ENCODE measurements around the gene VAMP2.
"Not testable (repeated sequence)": the region's sequence is repeated elsewhere in the genome, so short reads cannot be mapped to it uniquely, and the experiment has no call there.

VAMP2 gene

DNA sequence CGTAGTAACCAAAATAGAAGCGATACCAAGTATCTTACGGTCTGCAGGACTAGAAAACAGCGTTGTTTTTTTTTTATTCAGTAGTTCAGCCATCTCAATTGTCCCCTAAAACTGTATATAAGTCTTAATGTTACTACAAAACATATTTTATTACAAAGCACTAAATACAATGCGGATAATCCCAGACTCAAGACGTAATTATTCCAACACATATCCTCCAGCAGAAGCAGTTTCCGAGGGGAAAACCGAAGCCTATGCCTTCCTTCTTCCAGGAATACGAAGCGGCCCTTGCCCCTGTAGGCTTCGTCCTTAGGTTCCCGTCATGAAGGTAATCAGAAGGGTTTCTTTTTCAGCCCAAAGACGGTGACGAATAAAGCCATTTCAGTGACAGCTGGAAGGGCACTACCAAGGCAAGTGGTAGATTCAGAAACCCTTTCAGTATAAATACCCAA, 11.1 kb upstream of the VAMP2 start:
- Histone ChIP-seq H3K27ac (ENCODE audit: low read length) (peak overlapping the region; percentile 89), H3K9me3 (ENCODE audit: control insufficient read depth in 2 of 2, low read length in 2 of 2) (no peaks in the 10 kb centered on the region), H3K36me3 (ENCODE audit: control insufficient read depth in 2 of 2, insufficient read depth in 2 of 2, low read length in 2 of 2) (no peaks in the 10 kb centered on the region), H3K27me3 (ENCODE audit: control insufficient read depth in 1 of 2, insufficient read depth in 2 of 2, low read length in 2 of 2) (no peaks in the 10 kb centered on the region), H3K4me3 (ENCODE audit: low read length in 2 of 2) (peak overlapping the region; percentile 64 to 72), H3K4me1 (ENCODE audit: control insufficient read depth, insufficient read depth, low read length) (peaks cover 28% of the 10 kb centered on the region), H3K9ac (ENCODE audit: low read length in 2 of 2) (peak overlapping the region; percentile 82 to 92)

GRCh38 chr17:8173056-8173870, 10.5 kb upstream of the VAMP2 start:
- Histone ChIP-seq H3K36me3 (ENCODE audit: control insufficient read depth in 2 of 2, insufficient read depth in 2 of 2, low read length in 2 of 2) (no peaks in the 10 kb centered on the region), H3K9ac (ENCODE audit: low read length in 2 of 2) (peak overlapping the region; percentile 82 to 92), H3K27me3 (ENCODE audit: control insufficient read depth in 1 of 2, insufficient read depth in 2 of 2, low read length in 2 of 2) (no peaks in the 10 kb centered on the region), H3K4me1 (ENCODE audit: control insufficient read depth, insufficient read depth, low read length) (peaks cover 28% of the 10 kb centered on the region), H3K9me3 (ENCODE audit: control insufficient read depth in 2 of 2, low read length in 2 of 2) (no peaks in the 10 kb centered on the region), H3K27ac (ENCODE audit: low read length) (peak overlapping the region; percentile 89), H3K4me3 (ENCODE audit: low read length in 2 of 2) (peak overlapping the region; percentile 64 to 72)

DNA sequence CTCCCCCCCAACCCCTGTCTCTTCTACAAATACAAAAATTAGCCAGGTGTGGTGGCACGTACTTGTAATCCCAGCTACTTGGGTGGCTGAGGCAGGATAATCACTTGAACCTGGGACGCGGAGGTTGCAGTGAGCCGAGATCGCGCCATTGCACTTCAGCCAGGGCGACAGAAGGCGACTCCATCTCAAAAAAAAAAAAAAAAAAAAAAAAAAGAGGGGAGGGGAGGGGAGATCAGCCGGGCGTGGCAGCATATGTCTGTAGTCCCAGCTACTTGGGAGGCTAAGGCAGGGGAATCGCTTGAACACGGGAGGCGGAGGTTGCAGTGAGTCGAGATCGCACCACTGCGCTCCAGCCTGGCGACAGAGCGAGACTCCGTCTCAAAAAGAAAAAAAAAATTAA, 7.4 kb upstream of the VAMP2 start:
- not testable (repeated sequence) for H3K27ac ChIP-seq (ENCODE audit: low read length); H3K9ac ChIP-seq (ENCODE audit: low read length in 2 of 2); H3K9me3 ChIP-seq (ENCODE audit: control insufficient read depth in 2 of 2, low read length in 2 of 2); H3K36me3 ChIP-seq (ENCODE audit: control insufficient read depth in 2 of 2, insufficient read depth in 2 of 2, low read length in 2 of 2); H3K4me1 ChIP-seq (ENCODE audit: control insufficient read depth, insufficient read depth, low read length); H3K4me3 ChIP-seq (ENCODE audit: low read length in 2 of 2); H3K27me3 ChIP-seq (ENCODE audit: control insufficient read depth in 1 of 2, insufficient read depth in 2 of 2, low read length in 2 of 2)

GRCh38 chr17:8167526-8167925, 4.8 kb upstream of the VAMP2 start:
- Histone ChIP-seq H3K4me1 (ENCODE audit: control insufficient read depth, insufficient read depth, low read length) (peaks cover 17% of the 10 kb centered on the region), H3K9me3 (ENCODE audit: control insufficient read depth in 2 of 2, low read length in 2 of 2) (no peaks in the 10 kb centered on the region), H3K27me3 (ENCODE audit: control insufficient read depth in 1 of 2, insufficient read depth in 2 of 2, low read length in 2 of 2) (no peaks in the 10 kb centered on the region), H3K36me3 (ENCODE audit: control insufficient read depth in 2 of 2, insufficient read depth in 2 of 2, low read length in 2 of 2) (no peaks in the 10 kb centered on the region), H3K9ac (ENCODE audit: low read length in 2 of 2) (no peak overlapping the region), H3K4me3 (ENCODE audit: low read length in 2 of 2) (no peak overlapping the region), H3K27ac (ENCODE audit: low read length) (no peak overlapping the region)

- Histone ChIP-seq H3K27me3 (ENCODE audit: control insufficient read depth in 1 of 2, insufficient read depth in 2 of 2, low read length in 2 of 2) (no peaks in the 10 kb centered on the region), H3K4me3 (ENCODE audit: low read length in 2 of 2) (no peak overlapping the region), H3K27ac (ENCODE audit: low read length) (no peak overlapping the region), H3K36me3 (ENCODE audit: control insufficient read depth in 2 of 2, insufficient read depth in 2 of 2, low read length in 2 of 2) (no peaks in the 10 kb centered on the region), H3K4me1 (ENCODE audit: control insufficient read depth, insufficient read depth, low read length) (peaks cover 22% of the 10 kb centered on the region), H3K9ac (ENCODE audit: low read length in 2 of 2) (no peak overlapping the region), H3K9me3 (ENCODE audit: control insufficient read depth in 2 of 2, low read length in 2 of 2) (no peaks in the 10 kb centered on the region)
Observed at GRCh38 chr17:8166731-8167130, 4.0 kb upstream of the VAMP2 start.

DNA sequence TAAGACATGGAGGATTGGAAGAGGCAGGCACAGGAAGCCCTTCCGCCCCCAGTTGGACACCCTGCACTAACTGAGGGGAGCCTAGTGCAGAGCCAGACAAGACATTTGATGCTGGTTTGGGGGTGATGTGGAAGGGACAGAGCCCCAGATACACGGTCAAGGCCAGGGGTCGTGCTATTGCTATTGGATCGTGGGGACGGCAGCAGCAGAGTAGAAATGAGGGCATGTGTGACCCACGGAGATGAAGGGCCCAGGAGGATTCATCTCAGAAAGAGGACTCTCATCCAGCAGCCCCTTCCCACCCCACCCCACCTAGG, 2.0 kb upstream of the VAMP2 start:
- peak overlapping the region in 1 of 2 donors; percentile 15 for H3K4me3 ChIP-seq (ENCODE audit: low read length in 2 of 2)
- peaks cover 4 to 12% of the 10 kb centered on the region in 2 donors for H3K36me3 ChIP-seq (ENCODE audit: control insufficient read depth in 2 of 2, insufficient read depth in 2 of 2, low read length in 2 of 2)
- H3K27ac ChIP-seq (ENCODE audit: low read length), result peak overlapping the region; percentile 98
- H3K9me3 ChIP-seq (ENCODE audit: control insufficient read depth in 2 of 2, low read length in 2 of 2), result no peaks in the 10 kb centered on the region
- H3K9ac ChIP-seq (ENCODE audit: low read length in 2 of 2), result peak overlapping the region; percentile 68 to 85
- peaks cover 38% of the 10 kb centered on the region for H3K4me1 ChIP-seq (ENCODE audit: control insufficient read depth, insufficient read depth, low read length)
- H3K27me3 ChIP-seq (ENCODE audit: control insufficient read depth in 1 of 2, insufficient read depth in 2 of 2, low read length in 2 of 2), result no peaks in the 10 kb centered on the region

- H3K9me3 ChIP-seq (ENCODE audit: control insufficient read depth in 2 of 2, low read length in 2 of 2), result no peaks in the 10 kb centered on the region
- H3K4me3 ChIP-seq (ENCODE audit: low read length in 2 of 2), result peak overlapping the region in 1 of 2 donors; percentile 73
- peaks cover 38% of the 10 kb centered on the region for H3K4me1 ChIP-seq (ENCODE audit: control insufficient read depth, insufficient read depth, low read length)
- peaks cover 10 to 18% of the 10 kb centered on the region in 2 donors for H3K36me3 ChIP-seq (ENCODE audit: control insufficient read depth in 2 of 2, insufficient read depth in 2 of 2, low read length in 2 of 2)
- peak overlapping the region; percentile 98 for H3K27ac ChIP-seq (ENCODE audit: low read length)
- no peaks in the 10 kb centered on the region for H3K27me3 ChIP-seq (ENCODE audit: control insufficient read depth in 1 of 2, insufficient read depth in 2 of 2, low read length in 2 of 2)
- H3K9ac ChIP-seq (ENCODE audit: low read length in 2 of 2), result peak overlapping the region; percentile 68 to 85
Observed at GRCh38 chr17:8163978-8164814, 1.4 kb upstream of the VAMP2 start.

DNA sequence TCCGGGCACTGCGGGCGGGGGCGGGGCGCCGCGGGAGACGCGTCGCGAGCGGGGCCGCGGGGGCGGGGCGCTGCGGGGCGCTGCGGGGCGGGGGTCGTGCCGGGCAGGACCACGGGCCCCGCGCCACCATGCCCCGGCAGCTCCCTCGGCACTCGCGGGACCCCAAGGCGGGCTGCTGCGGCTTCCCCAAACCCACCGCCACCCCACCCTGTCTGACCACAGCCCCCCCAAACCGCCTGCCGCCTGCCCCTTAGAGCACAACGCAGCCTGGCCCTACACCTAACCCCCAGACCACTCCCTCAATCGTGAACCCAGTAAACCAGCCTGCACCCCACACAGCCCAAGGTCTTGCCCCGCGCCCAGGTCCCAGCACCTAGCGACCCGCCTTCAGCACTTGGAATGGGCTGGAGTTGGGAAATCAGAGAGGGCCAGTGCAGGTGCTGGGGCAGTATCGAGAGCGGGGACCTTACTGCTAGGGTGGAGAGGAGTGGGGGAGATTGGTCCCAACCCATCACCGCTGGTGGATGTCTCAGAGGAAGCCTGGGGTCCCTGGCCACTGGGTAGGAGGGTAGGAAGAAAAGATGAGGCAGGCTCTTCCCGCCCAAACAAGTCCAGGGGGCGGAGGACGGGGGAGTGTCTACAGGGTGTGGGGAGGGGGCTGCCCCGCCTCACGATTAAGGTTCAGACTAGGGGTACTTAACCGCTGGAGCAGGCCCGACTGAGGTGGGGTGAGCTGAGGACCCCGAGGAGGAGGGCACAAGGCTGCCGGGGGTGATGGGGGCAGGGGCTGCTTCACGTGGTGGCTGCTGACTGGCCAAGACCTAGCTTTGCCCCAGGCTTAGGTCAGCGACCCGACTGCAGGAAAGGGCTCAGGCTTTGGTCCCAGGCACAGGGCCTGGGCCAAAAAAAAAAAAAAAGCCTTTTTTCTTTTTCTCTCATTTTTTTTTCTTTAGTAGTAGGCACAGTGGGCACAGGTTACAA, 539 bp upstream of the VAMP2 start:
- Histone ChIP-seq H3K9ac (ENCODE audit: low read length in 2 of 2) (peak overlapping the region; percentile 80 to 85), H3K27me3 (ENCODE audit: control insufficient read depth in 1 of 2, insufficient read depth in 2 of 2, low read length in 2 of 2) (no peaks in the 10 kb centered on the region), H3K4me1 (ENCODE audit: control insufficient read depth, insufficient read depth, low read length) (peaks cover 44% of the 10 kb centered on the region), H3K36me3 (ENCODE audit: control insufficient read depth in 2 of 2, insufficient read depth in 2 of 2, low read length in 2 of 2) (peaks cover 12 to 20% of the 10 kb centered on the region in 2 donors), H3K4me3 (ENCODE audit: low read length in 2 of 2) (peak overlapping the region; percentile 60 to 73), H3K9me3 (ENCODE audit: control insufficient read depth in 2 of 2, low read length in 2 of 2) (no peaks in the 10 kb centered on the region), H3K27ac (ENCODE audit: low read length) (peak overlapping the region; percentile 98)

DNA sequence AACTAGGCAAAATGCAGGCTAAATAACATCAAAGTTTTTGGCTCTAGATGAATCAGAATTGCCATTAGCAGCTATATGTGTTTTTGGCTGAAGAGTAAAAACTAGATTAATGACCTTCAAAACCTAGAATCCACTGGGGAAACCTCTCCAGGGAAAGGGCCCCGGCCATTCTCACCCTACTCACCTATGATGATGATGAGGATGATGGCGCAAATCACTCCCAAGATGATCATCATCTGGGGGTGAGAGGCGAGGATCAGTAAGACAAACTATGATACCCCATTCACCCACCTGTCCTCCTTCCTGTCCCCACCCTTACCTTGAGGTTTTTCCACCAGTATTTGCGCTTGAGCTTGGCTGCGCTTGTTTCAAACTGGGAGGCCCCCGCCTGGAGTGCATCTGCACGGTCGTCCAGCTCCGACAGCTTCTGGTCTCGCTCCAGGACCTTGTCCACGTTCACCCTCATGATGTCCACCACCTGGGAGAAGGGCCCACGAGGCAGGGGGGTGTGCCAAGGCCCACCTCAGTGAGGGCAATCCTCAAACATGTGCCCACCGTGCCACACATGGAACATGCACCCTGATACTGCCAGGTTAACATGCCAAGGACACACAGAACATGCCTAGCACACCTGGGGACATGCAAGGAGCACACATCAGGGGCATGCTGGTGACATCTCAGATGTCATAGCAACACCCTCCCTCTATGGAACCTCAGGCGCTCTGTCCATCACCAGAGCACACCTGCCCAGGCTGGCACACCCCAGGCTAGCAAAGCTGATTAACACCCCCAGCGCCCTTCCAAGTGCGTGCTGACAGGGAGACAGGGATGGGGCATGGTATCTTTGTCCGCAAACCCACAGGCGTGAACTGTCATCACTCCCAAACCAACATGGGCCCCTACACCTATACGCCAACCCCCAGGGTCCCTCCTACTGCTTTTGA, 1.2 kb downstream of the VAMP2 start:
- Histone ChIP-seq H3K27ac (ENCODE audit: low read length) (peak overlapping the region; percentile 98), H3K36me3 (ENCODE audit: control insufficient read depth in 2 of 2, insufficient read depth in 2 of 2, low read length in 2 of 2) (peaks cover 13 to 20% of the 10 kb centered on the region in 2 donors), H3K4me1 (ENCODE audit: control insufficient read depth, insufficient read depth, low read length) (peaks cover 50% of the 10 kb centered on the region), H3K27me3 (ENCODE audit: control insufficient read depth in 1 of 2, insufficient read depth in 2 of 2, low read length in 2 of 2) (no peaks in the 10 kb centered on the region), H3K9me3 (ENCODE audit: control insufficient read depth in 2 of 2, low read length in 2 of 2) (no peaks in the 10 kb centered on the region), H3K4me3 (ENCODE audit: low read length in 2 of 2) (peak overlapping the region; percentile 95 to 99), H3K9ac (ENCODE audit: low read length in 2 of 2) (peak overlapping the region; percentile 90 to 97)
